Transverse colon (tissue), 4 donors: ENCODE measurements around the gene C6orf47. TPM values are rescaled to one million over a fixed set of nuclear protein-coding genes. Genes with fewer than 3 reads are reported as not detected.
"Not testable (repeated sequence)": the region's sequence is repeated elsewhere in the genome, so short reads cannot be mapped to it uniquely, and the experiment has no call there.

Experiments
- DNase-seq: peaks from one replicate; pipeline ENCODE4 v3.0.0-alpha.2; 2019
- H3K27ac ChIP-seq, 4 donors: fragments of 200-600 bp; sonication (generic); 2 replicates each; pipeline ENCODE4 v1.5.1; 2016 to 2018; ENCODE audit warnings: inconsistent platforms in 4 of 4
- H3K27me3 ChIP-seq: fragments of 200-600 bp; sonication (generic); 2 replicates; pipeline ENCODE4 v1.5.1; 2017; ENCODE audit warnings: inconsistent platforms
- H3K36me3 ChIP-seq, 4 donors: fragments of 200-600 bp; sonication (generic); 2 replicates each; pipeline ENCODE4 v1.5.1; 2017 to 2019; ENCODE audit warnings: inconsistent platforms in 4 of 4
- H3K4me1 ChIP-seq, 4 donors: fragments of 200-600 bp; sonication (generic); 2 replicates each; pipeline ENCODE4 v1.5.1; 2017 to 2020; ENCODE audit warnings: inconsistent platforms in 4 of 4
- H3K4me3 ChIP-seq, 4 donors: fragments of 200-600 bp; sonication (generic); 1 replicate in 1 of 4; 2 replicates in 3 of 4; pipeline versions ENCODE4 v1.5.1 to v1.6.1; 2017 to 2019; ENCODE audit warnings: inconsistent platforms in 4 of 4
- H3K9me3 ChIP-seq, 2 donors: fragments of 200-600 bp; sonication (generic); 2 replicates each; pipeline ENCODE4 v1.5.1; 2017 to 2019; ENCODE audit warnings: inconsistent platforms in 2 of 2
- CTCF ChIP-seq, 5 experiments: fragments of 200-600 bp in 3 of 5; fragments of 450-650 bp in 2 of 5; sonication (generic) in 3 of 5; IDR thresholded peaks; 1 replicate in 2 of 5; 2 replicates in 3 of 5; pipeline ENCODE4 v1.5.1; 2016 to 2017; ENCODE audit warnings: antibody characterized with exemption in 5 of 5, inconsistent platforms in 3 of 5, mild to moderate bottlenecking in 2 of 5, moderate library complexity in 1 of 5
- EP300 ChIP-seq: sonication (generic); formaldehyde crosslinking; IDR thresholded peaks from one replicate; pipeline ENCODE4 v1.6.1; 2017; ENCODE audit warnings: antibody characterized with exemption, low read depth
- POLR2A ChIP-seq: fragments of 450-650 bp; IDR thresholded peaks from one replicate; pipeline ENCODE4 v1.6.1; 2016; ENCODE audit warnings: antibody characterized with exemption, mild to moderate bottlenecking, moderate library complexity
- POLR2AphosphoS5 ChIP-seq, 3 donors: sonication (generic); formaldehyde crosslinking; IDR thresholded peaks; one replicate each; pipeline ENCODE4 v1.6.1; 2016; ENCODE audit warnings: antibody characterized with exemption in 3 of 3
- WGBS, 2 donors: methylation state at CpG; one replicate each; pipeline ENCODE4 v1.1.5; 2018; ENCODE audit warnings: low coverage in 1 of 2; 5-methylcytosine and 5-hydroxymethylcytosine counted together
- in situ Hi-C, 4 donors: fragments of 200-750 bp; cut with MboI; loops; one replicate each; pipeline versions ENCODE4 v1.15.0 to v1.15.1; 2017; ENCODE audit warnings: low sequenced_read_pairs in 3 of 4, low pct_ligation_motif_present in 1 of 4, low pct_unique_long_range_greater_than_20kb in 1 of 4
- intact Hi-C: fragments of 100-400 bp; cut with DNase I; formaldehyde crosslinking; loops from one replicate; pipeline ENCODE4 v1.15.1; 2023; ENCODE audit warnings: low total_unique reads
- total RNA-seq, 4 donors: library from RNA; depleted of rRNA; stranded (reverse); fragments of >200 nt; gene quantifications; one replicate each; pipeline ENCODE4 v1.1.0, GENCODE V29; 2016

C6orf47 gene
- 10 to 100 TPM; 18.7 to 45.7 (median 25.2) TPM for total RNA-seq

GRCh38 chr6:31660381-31661261, at the start of gene C6orf47:
C6orf47 (minus strand) TSS chr6:31660778; CDS start chr6:31659947, 831 bp downstream.
- Histone ChIP-seq H3K36me3 (peaks cover 0 to 6% (median 0%) of the 10 kb centered on the region in 4 donors), H3K27me3 (no peaks in the 10 kb centered on the region), H3K4me3 (peak within 1 kb of the TSS; percentile 63 to 87 (median 76)), H3K27ac (peak within 1 kb of the TSS; percentile 88 to 95 (median 90)), H3K9me3 (no peaks in the 10 kb centered on the region), H3K4me1 (peaks cover 30 to 75% (median 44%) of the 10 kb centered on the region in 4 donors)
- in situ Hi-C loops: no loop called here
- no peak for TF ChIP-seq CTCF (IDR thresholded peaks at IDR 0.05)
- TF ChIP-seq POLR2A: peak; percentile 95
- no peak for TF ChIP-seq EP300
- peak; percentile 86 to 96 (median 95) for TF ChIP-seq POLR2AphosphoS5 (IDR thresholded peaks at IDR 0.05)
- whole genome bisulfite sequencing, 2 donors: 0 to 1% methylated on average over 2 to 35 of the region's 52 CpGs
- peak; percentile 91 for DNase-seq
- intact Hi-C loops: no loop called here

DNA sequence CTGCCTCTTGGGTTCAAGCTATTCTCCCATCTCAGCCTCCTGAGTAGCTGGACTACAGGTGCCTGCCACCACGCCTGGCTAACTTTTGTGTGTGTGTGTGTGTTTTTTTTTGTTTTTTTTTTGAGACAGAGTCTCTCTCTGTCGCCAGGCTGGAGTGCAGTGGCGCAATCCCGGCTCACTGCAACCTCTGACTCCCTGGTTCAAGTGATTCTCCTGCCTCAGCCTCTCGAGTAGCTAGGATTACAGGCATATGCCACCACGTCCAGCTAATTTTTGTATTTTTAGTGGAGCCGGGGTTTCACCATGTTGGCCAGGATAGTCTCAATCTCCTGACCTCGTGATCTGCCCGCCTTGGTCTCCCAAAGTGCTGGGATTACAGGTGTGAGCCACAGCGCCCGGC, 48.6 kb upstream of the C6orf47 start:
- H3K27ac ChIP-seq, DNase-seq, H3K9me3 ChIP-seq, in situ Hi-C loops, H3K4me3 ChIP-seq, H3K27me3 ChIP-seq, intact Hi-C loops, H3K36me3 ChIP-seq: not testable (repeated sequence)
- WGBS, 2 donors: 90 to 95% methylated on average over 7 to 11 of the region's 11 CpGs
- H3K4me1 ChIP-seq: peaks cover 0 to 16% (median 12%) of the 10 kb centered on the region in 4 donors

- Histone ChIP-seq H3K4me3 (no peak overlapping the region), H3K27ac (no peak overlapping the region), H3K36me3 (no peaks in the 10 kb centered on the region), H3K4me1 (peaks cover 0 to 15% (median 9%) of the 10 kb centered on the region in 4 donors), H3K27me3 (no peaks in the 10 kb centered on the region), H3K9me3 (no peaks in the 10 kb centered on the region)
- TF ChIP-seq CTCF (IDR thresholded peaks at IDR 0.05): no peak
- TF ChIP-seq POLR2A: no peak
- no peak for TF ChIP-seq EP300
- no peak for TF ChIP-seq POLR2AphosphoS5 (IDR thresholded peaks at IDR 0.05)
- DNase-seq: no peak
- in situ Hi-C loops: no loop called here
- intact Hi-C loops: no loop called here
- WGBS, 2 donors: 94 to 100% methylated on average over 2 to 3 of the region's 3 CpGs
These were observed 47.6 kb upstream of the C6orf47 start for GRCh38 chr6:31708224-31708623.

- no peaks in the 10 kb centered on the region for H3K36me3 ChIP-seq
- intact Hi-C loops (no loop called here), in situ Hi-C loops (no loop called here)
- TF ChIP-seq POLR2A: no peak
- no peak for TF ChIP-seq POLR2AphosphoS5 (IDR thresholded peaks at IDR 0.05)
- TF ChIP-seq CTCF (IDR thresholded peaks at IDR 0.05): no peak
- no peak for TF ChIP-seq EP300
- H3K27me3 ChIP-seq: no peaks in the 10 kb centered on the region
- 86 to 100% methylated on average over 3 to 10 of the region's 10 CpGs for WGBS, 2 donors
- H3K27ac ChIP-seq: no peak overlapping the region
- no peaks in the 10 kb centered on the region for H3K9me3 ChIP-seq
- H3K4me3 ChIP-seq: no peak overlapping the region
- no peak for DNase-seq
- peaks cover 0 to 15% (median 9%) of the 10 kb centered on the region in 4 donors for H3K4me1 ChIP-seq
These were observed 47.1 kb upstream of the C6orf47 start for GRCh38 chr6:31707701-31708100.
